ENCODE results near the gene PAM.

PAM gene

GRCh38 chr5:102754767-102755431 lies at the start of gene PAM:
Gene PAM (plus strand): TSS chr5:102755305. CDS start chr5:102866196, 110,891 bp downstream.
- Mint-ChIP-seq H3K36me3 (peaks cover 4% of the 10 kb centered on the region), H3K27me3 (no peaks in the 10 kb centered on the region), H3K4me1 (peaks cover 51% of the 10 kb centered on the region), H3K27ac (peak within 1 kb of the TSS; percentile 99), H3K9me3 (no peaks in the 10 kb centered on the region), H3K4me3 (peak within 1 kb of the TSS; percentile 99)

- H3K36me3 Mint-ChIP-seq, result no peaks in the 10 kb centered on the region
- peaks cover 4% of the 10 kb centered on the region for H3K27me3 Mint-ChIP-seq
- no peak overlapping the region for H3K4me3 Mint-ChIP-seq
- peaks cover 17% of the 10 kb centered on the region for H3K9me3 Mint-ChIP-seq
- peaks cover 3% of the 10 kb centered on the region for H3K4me1 Mint-ChIP-seq
- no peak overlapping the region for H3K27ac Mint-ChIP-seq
Observed at GRCh38 chr5:102711525-102712385, 43.4 kb upstream of the PAM start.

DNA sequence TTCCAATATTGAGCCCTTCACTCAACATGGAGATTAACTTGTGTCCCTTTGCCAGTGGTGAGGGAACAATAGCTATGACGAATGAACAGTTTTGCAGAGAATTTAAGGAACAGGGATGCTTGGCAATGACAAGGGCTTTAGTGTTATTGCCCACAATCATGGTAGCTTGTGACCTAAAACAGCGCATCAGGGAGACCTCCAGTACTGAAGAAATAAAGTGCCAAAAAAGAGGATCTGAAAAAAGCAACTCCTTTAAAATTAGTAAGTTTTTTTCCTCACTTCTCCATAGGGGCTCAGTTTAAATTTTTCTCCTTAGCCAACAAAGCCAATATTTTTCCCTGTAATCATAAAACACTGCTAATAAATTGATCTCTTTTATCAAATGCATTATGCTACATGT lies 41.8 kb upstream of the PAM start:
- no peak overlapping the region for H3K27ac Mint-ChIP-seq
- H3K27me3 Mint-ChIP-seq, result peaks cover 1% of the 10 kb centered on the region
- H3K9me3 Mint-ChIP-seq, result peaks cover 17% of the 10 kb centered on the region
- H3K4me3 Mint-ChIP-seq, result no peak overlapping the region
- peaks cover 3% of the 10 kb centered on the region for H3K4me1 Mint-ChIP-seq
- no peaks in the 10 kb centered on the region for H3K36me3 Mint-ChIP-seq

- Mint-ChIP-seq H3K27me3 (peaks cover 1% of the 10 kb centered on the region), H3K4me1 (peaks cover 3% of the 10 kb centered on the region), H3K27ac (no peak overlapping the region), H3K4me3 (no peak overlapping the region), H3K9me3 (peaks cover 14% of the 10 kb centered on the region), H3K36me3 (no peaks in the 10 kb centered on the region)
Observed at GRCh38 chr5:102713682-102714231, 41.3 kb upstream of the PAM start.

- Mint-ChIP-seq H3K4me3 (no peak overlapping the region), H3K36me3 (no peaks in the 10 kb centered on the region), H3K4me1 (peaks cover 3% of the 10 kb centered on the region), H3K27ac (no peak overlapping the region), H3K27me3 (peaks cover 6% of the 10 kb centered on the region), H3K9me3 (peaks cover 8% of the 10 kb centered on the region)
Observed at GRCh38 chr5:102715082-102715807, 39.9 kb upstream of the PAM start.

DNA sequence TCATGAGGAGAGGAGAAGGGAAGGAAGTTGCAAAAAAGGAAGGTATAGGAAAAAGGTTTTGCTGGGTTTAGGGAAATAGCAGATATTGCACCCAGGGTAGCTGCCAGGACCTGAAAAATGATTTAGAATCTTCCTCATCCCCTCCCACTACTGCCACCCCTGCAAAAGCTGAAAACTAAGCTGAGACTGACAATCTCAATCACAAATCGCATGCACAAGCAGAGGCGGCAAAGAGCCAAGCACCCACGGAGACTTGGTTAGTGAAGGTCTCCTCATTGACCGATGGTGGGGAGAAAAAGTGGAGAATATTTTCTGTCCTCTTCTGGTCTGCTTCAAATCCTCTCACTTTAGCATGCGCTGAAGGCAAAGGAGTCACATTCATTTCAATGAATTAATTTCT lies 39.1 kb upstream of the PAM start:
- H3K27ac Mint-ChIP-seq, result no peak overlapping the region

DNA sequence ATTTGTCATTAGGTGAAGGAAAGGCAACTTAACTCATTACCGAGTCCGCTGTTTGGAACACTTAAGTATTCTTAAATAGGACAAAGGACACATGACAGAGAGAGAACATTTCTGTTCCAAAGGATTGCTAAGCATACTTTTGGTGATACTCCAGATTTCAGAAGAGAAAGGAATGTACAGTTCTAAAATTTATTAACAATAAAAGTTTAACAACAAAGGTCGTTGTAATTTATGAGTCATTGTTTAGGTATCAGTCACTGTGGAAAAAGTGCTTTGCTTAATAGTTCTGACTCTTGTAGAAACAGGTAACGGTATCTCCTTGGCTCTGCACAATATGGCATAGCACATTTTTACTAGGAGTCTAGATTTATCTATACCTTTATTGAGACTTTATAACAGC lies 36.3 kb upstream of the PAM start:
- Mint-ChIP-seq H3K4me3 (no peak overlapping the region), H3K9me3 (peaks cover 12% of the 10 kb centered on the region), H3K4me1 (peaks cover 3% of the 10 kb centered on the region), H3K27ac (no peak overlapping the region), H3K36me3 (no peaks in the 10 kb centered on the region), H3K27me3 (peaks cover 20% of the 10 kb centered on the region)

More for the DNA sequence above, 39.1 kb upstream of the PAM start:
- Mint-ChIP-seq H3K36me3 (no peaks in the 10 kb centered on the region), H3K27me3 (peaks cover 6% of the 10 kb centered on the region), H3K4me1 (peaks cover 3% of the 10 kb centered on the region), H3K9me3 (peaks cover 4% of the 10 kb centered on the region), H3K4me3 (no peak overlapping the region)

- no peak overlapping the region for H3K27ac Mint-ChIP-seq
- peaks cover 3% of the 10 kb centered on the region for H3K4me1 Mint-ChIP-seq
Observed at GRCh38 chr5:102719886-102720285, 35.2 kb upstream of the PAM start.

GRCh38 chr5:102720969-102721368 lies 34.1 kb upstream of the PAM start:
- Mint-ChIP-seq H3K4me1 (no peaks in the 10 kb centered on the region), H3K4me3 (no peak overlapping the region), H3K9me3 (peaks cover 12% of the 10 kb centered on the region), H3K27me3 (peaks cover 20% of the 10 kb centered on the region), H3K36me3 (no peaks in the 10 kb centered on the region), H3K27ac (no peak overlapping the region)

More at GRCh38 chr5:102719886-102720285, 35.2 kb upstream of the PAM start:
- no peak overlapping the region for H3K4me3 Mint-ChIP-seq
- H3K9me3 Mint-ChIP-seq, result peaks cover 12% of the 10 kb centered on the region
- H3K36me3 Mint-ChIP-seq, result no peaks in the 10 kb centered on the region
- peaks cover 20% of the 10 kb centered on the region for H3K27me3 Mint-ChIP-seq

- Mint-ChIP-seq H3K9me3 (peaks cover 12% of the 10 kb centered on the region), H3K27ac (peak overlapping the region; percentile 9), H3K4me1 (no peaks in the 10 kb centered on the region), H3K4me3 (no peak overlapping the region), H3K36me3 (peaks cover 1% of the 10 kb centered on the region), H3K27me3 (peaks cover 29% of the 10 kb centered on the region)
Observed at GRCh38 chr5:102722931-102723330, 32.2 kb upstream of the PAM start.

GRCh38 chr5:102731693-102732092 lies 23.4 kb upstream of the PAM start:
- Mint-ChIP-seq H3K27me3 (peaks cover 17% of the 10 kb centered on the region), H3K36me3 (peaks cover 3% of the 10 kb centered on the region), H3K9me3 (no peaks in the 10 kb centered on the region), H3K27ac (no peak overlapping the region), H3K4me3 (no peak overlapping the region), H3K4me1 (no peaks in the 10 kb centered on the region)

- Mint-ChIP-seq H3K4me1 (no peaks in the 10 kb centered on the region), H3K9me3 (no peaks in the 10 kb centered on the region), H3K36me3 (no peaks in the 10 kb centered on the region), H3K27ac (no peak overlapping the region), H3K27me3 (peaks cover 10% of the 10 kb centered on the region), H3K4me3 (no peak overlapping the region)
Observed at GRCh38 chr5:102733534-102733933, 21.6 kb upstream of the PAM start.

DNA sequence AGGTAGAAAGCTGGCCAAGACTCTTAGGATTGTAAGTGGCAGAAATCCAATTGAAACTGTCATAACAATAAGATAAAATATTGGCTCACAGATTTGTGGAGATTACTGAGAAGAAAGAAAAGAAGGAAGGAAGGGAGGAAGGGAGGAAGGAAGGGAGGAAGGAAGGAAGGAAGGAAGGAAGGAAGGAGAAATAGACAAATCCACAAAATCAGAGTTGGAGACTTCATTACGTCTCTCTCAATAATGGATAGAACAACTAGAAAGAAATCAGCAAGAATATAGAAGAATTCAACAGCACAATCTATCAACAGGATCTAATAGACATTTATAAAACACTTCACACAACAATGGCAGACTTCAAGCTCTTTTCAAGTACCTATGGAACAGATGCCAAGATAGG lies 17.9 kb upstream of the PAM start:
- no peaks in the 10 kb centered on the region for H3K36me3 Mint-ChIP-seq
- H3K27ac Mint-ChIP-seq, result no peak overlapping the region
- H3K4me1 Mint-ChIP-seq, result no peaks in the 10 kb centered on the region
- no peaks in the 10 kb centered on the region for H3K9me3 Mint-ChIP-seq
- peaks cover 7% of the 10 kb centered on the region for H3K27me3 Mint-ChIP-seq
- no peak overlapping the region for H3K4me3 Mint-ChIP-seq

GRCh38 chr5:102737805-102738469 lies 17.2 kb upstream of the PAM start:
- H3K9me3 Mint-ChIP-seq, result no peaks in the 10 kb centered on the region
- no peak overlapping the region for H3K4me3 Mint-ChIP-seq

GRCh38 chr5:102740515-102740914 lies 14.6 kb upstream of the PAM start:
- Mint-ChIP-seq H3K4me1 (no peaks in the 10 kb centered on the region), H3K27ac (no peak overlapping the region), H3K9me3 (no peaks in the 10 kb centered on the region), H3K4me3 (no peak overlapping the region), H3K27me3 (peaks cover 2% of the 10 kb centered on the region), H3K36me3 (no peaks in the 10 kb centered on the region)

More at GRCh38 chr5:102737805-102738469, 17.2 kb upstream of the PAM start:
- Mint-ChIP-seq H3K27ac (no peak overlapping the region), H3K36me3 (no peaks in the 10 kb centered on the region), H3K27me3 (peaks cover 7% of the 10 kb centered on the region), H3K4me1 (no peaks in the 10 kb centered on the region)
